Myometrial cell (primary cell): ENCODE data around the gene TMEM121. TPM values are rescaled to one million over a fixed set of nuclear protein-coding genes. Genes with fewer than 3 reads are reported as not detected.

ENCODE experiments used
- total RNA-seq: library from RNA; depleted of rRNA; stranded (reverse); fragments of >200 nt; gene quantifications from 2 replicates; pipeline ENCODE4 v1.2.3, GENCODE V29; 2015

TMEM121 gene
- total RNA-seq = 6.2 and 11.2 TPM in 2 replicates

DNA sequence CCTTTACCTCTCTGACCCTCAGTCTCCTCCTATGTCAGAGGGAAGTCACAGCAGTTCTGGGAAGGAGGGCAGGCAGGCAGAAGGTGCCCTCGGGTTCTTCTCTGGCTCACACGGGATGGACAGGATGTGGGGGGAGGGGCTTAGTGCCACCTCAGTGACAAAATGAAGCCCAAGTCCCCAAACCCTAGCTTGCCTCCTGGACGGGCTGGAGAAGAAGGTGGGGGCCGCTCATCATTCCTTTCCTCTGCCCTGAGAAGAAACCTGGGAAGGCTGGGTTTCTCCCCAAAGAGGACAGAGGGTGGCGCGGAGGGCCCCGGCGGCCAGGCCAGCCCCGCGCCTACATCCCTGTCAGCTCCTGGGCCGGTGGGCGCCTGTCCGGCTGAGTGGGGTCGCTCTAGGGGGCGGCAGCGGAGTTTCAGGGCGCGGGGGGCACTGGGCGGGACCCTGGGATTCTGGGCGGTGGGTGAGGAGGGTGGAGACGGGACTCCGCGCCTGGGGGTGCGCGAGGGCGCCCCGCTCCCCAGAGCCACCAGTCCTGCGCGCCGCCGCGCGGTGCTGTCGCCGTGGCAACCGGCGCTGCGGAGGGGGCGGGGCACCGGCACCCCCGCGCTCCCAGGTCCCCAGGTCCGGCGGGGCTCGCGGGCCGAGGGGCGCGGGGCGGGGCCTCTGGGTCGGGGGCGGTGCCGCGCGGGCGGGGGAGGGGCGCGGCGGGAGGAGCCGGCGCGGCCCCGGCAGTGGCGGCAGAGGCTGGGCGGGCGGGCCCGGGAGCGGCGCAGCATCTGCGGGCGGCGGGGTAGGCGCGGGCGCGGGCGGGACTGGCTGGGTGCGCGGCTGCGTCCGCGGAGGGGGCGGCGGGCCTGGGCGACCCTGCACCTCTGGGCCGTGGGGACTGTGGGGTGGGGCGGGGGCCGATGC lies at the start of gene TMEM121:
Gene TMEM121 (plus strand): TSS at position 723 of the 915 bp plus-strand sequence. CDS start 2,252 bp downstream, outside the sequence.

DNA sequence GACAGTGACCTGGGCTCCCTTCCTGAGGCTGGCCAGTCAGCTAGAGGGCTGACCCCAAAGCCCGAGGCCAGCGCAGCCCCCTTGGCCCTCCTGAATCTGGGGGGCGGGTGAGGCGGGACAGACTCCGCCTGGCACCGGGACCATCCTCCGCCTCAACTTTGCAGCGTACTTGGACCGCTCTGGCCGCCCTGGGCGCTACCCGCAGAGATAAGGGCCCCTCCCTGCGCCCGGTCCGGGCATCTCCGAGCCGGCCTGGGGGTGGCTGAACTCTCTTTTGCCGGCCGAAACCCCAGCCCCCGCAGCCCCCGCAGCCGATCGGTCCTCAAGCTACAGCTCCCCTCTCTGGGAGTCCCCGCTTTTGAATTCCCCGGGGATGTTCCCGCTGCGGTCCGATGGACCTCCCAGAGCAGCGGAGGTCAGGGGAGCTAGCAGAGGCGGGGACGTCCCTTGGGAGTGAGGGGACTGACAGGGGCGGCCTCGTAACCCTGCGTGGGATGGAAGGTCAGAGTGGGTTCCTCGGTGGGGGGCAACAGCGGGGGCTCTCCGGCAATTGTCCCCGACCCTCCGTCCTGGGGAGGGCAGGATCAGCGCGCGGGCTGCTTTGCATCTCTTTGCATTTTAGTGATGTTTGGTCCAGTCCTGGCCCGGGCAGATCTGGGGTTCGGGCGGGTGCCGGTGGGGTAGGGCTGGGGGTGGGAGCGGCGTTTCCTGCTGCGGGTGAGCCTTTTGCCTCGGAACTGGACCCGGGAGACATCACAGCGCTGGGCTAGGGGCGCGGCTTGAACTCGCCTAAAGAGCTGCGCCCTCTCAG lies 40.0 kb upstream of the TMEM121 start, which contains the start of gene CRIP1:
Gene CRIP1 (plus strand): TSS at position 724 of the 811 bp plus-strand sequence. CDS start 374 bp downstream, outside the sequence.

GRCh38 chr14:105490572-105491365 lies 35.6 kb upstream of the TMEM121 start, which contains the start of gene TEDC1:
TSS of gene TEDC1 (plus strand) at chr14:105491246. CDS start at chr14:105491376, 130 bp downstream.

Other genes with a start within 250 kb of the TMEM121 start
- 25.0 and 26.8 TPM in 2 replicates for gene BRF1, start 225.6 kb upstream of the TMEM121 start, total RNA-seq
- gene PACS2, start 211.8 kb upstream of the TMEM121 start, total RNA-seq = 46.4 and 47.1 TPM in 2 replicates
- gene TEX22, start 128.0 kb upstream of the TMEM121 start, total RNA-seq = 0.35 TPM in 1 of 2 replicates, not detected in the other
- gene MTA1, start 106.8 kb upstream of the TMEM121 start, total RNA-seq = 32.6 and 43.8 TPM in 2 replicates
- gene CRIP2, start 51.8 kb upstream of the TMEM121 start, total RNA-seq = 82.4 and 122 TPM in 2 replicates
- 0.53 TPM in 1 of 2 replicates, not detected in the other for gene CRIP1, start 39.7 kb upstream of the TMEM121 start, total RNA-seq
- gene TEDC1, start 35.3 kb upstream of the TMEM121 start, total RNA-seq = 9.6 and 12.4 TPM in 2 replicates